Measurements from ENCODE around the gene ZNF14. TPM values are rescaled to one million over a fixed set of nuclear protein-coding genes. Genes with fewer than 3 reads are reported as not detected.
"Not testable (repeated sequence)": the region's sequence is repeated elsewhere in the genome, so short reads cannot be mapped to it uniquely, and the experiment has no call there.

The ZNF14 gene
- polyA plus RNA-seq (ENCODE audit: insufficient read length in 12 of 12) = 1 to 10 TPM in 10 of 12 donors, not detected in 2; 4.9 to 7.4 (median 5.7) TPM
- long read RNA-seq, donor 1, partial matches to known transcripts = 0 of 2 reads
- long read RNA-seq, donor 1, other reads (novel, unspliced or antisense) = 0 of 2 reads
- long read RNA-seq, donor 2, partial matches to known transcripts = 0 of 3 reads
- long read RNA-seq, donor 2, other reads (novel, unspliced or antisense) = 0 of 3 reads
- long read RNA-seq, donor 3, partial matches to known transcripts = 0 of 1 reads
- long read RNA-seq, donor 3, other reads (novel, unspliced or antisense) = 0 of 1 reads
- long read RNA-seq, donor 4, partial matches to known transcripts = 0 of 2 reads
- long read RNA-seq, donor 4, other reads (novel, unspliced or antisense) = 0 of 2 reads
- long read RNA-seq, donor 5, partial matches to known transcripts = 0 of 2 reads
- long read RNA-seq, donor 5, other reads (novel, unspliced or antisense) = 0 of 2 reads
- long read RNA-seq, donor 6 = 0 reads
- long read RNA-seq, donor 7 = 0 reads
- long read RNA-seq, donor 8, partial matches to known transcripts = 0 of 1 reads
- long read RNA-seq, donor 8, other reads (novel, unspliced or antisense) = 0 of 1 reads
- long read RNA-seq, donor 9, partial matches to known transcripts = 0 of 1 reads
- long read RNA-seq, donor 9, other reads (novel, unspliced or antisense) = 0 of 1 reads
- long read RNA-seq, donor 10, partial matches to known transcripts = 0 of 3 reads
- long read RNA-seq, donor 10, other reads (novel, unspliced or antisense) = 0 of 3 reads
- long read RNA-seq, donor 11 = 0 reads

GRCh38 chr19:19732579-19733501 lies at the start of gene ZNF14:
Gene ZNF14 (minus strand): TSS chr19:19733112. CDS start chr19:19732958, 154 bp downstream.
- DNase-seq = peak; percentile 95

GRCh38 chr19:19781791-19782190 lies 48.9 kb upstream of the ZNF14 start:
- DNase-seq = not testable (repeated sequence)

GRCh38 chr19:19778666-19779065 lies 45.8 kb upstream of the ZNF14 start:
- no peak for DNase-seq

- DNase-seq = no peak
Observed at GRCh38 chr19:19777692-19778091, 44.8 kb upstream of the ZNF14 start.

GRCh38 chr19:19776206-19777008 lies 43.5 kb upstream of the ZNF14 start:
- DNase-seq = peak; percentile 97

- no peak for DNase-seq
Observed at GRCh38 chr19:19775891-19776205, 42.9 kb upstream of the ZNF14 start.

- no peak for DNase-seq
Observed at GRCh38 chr19:19774354-19775033, 41.6 kb upstream of the ZNF14 start.

- not testable (repeated sequence) for DNase-seq
Observed at GRCh38 chr19:19771963-19772362, 39.1 kb upstream of the ZNF14 start.

GRCh38 chr19:19769971-19770370 lies 37.1 kb upstream of the ZNF14 start:
- not testable (repeated sequence) for DNase-seq

- no peak for DNase-seq
Observed at GRCh38 chr19:19758164-19758563, 25.3 kb upstream of the ZNF14 start.

GRCh38 chr19:19752760-19753403 lies 20.0 kb upstream of the ZNF14 start:
- no peak for DNase-seq

- no peak for DNase-seq
Observed at GRCh38 chr19:19751846-19752245, 18.9 kb upstream of the ZNF14 start.

- DNase-seq = no peak
Observed at GRCh38 chr19:19750842-19751790, 18.2 kb upstream of the ZNF14 start.

GRCh38 chr19:19749908-19750841 lies 17.3 kb upstream of the ZNF14 start:
- DNase-seq = no peak

GRCh38 chr19:19749117-19749907 lies 16.4 kb upstream of the ZNF14 start:
- no peak for DNase-seq

- no peak for DNase-seq
Observed at GRCh38 chr19:19748249-19748938, 15.5 kb upstream of the ZNF14 start.
